ENCODE results near the gene FAM20C. TPM values are rescaled to one million over a fixed set of nuclear protein-coding genes. Genes with fewer than 3 reads are reported as not detected.

FAM20C gene
- total RNA-seq, 1 experiment from 2014 or later: 87.9 TPM

DNA sequence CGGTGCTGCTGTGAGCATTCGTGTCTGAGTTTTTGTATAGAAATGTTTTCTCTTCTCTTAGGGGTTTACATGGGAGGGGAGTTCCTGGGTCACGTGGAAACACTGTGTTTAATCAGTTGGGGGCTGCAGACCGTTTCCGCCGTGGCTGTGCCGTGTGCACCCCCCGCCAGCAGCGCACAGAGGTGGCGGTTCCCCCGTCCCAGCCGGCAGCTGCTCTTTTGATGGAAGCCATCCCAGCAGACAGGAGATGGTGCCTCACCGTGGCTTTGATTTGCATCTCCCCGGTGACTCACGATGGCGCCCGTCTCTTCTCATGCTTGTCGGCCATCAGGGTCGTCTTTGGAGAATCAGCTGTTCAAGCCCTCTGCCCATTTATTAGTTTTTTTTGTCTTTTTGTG is 62.7 kb downstream of the FAM20C start:
- ATAC-seq: no peak
- Histone ChIP-seq H2AFZ (ENCODE audit: low read length) (no peak overlapping the region), H3K27ac (ENCODE audit: low read length) (no peak overlapping the region), H3K9me2 (replicated peaks; ENCODE audit: low read length) (no peaks in the 10 kb centered on the region), H4K20me1 (ENCODE audit: low read length) (no peaks in the 10 kb centered on the region), H3K9me3 (ENCODE audit: low read length) (no peaks in the 10 kb centered on the region), H3K4me3 (ENCODE audit: low read length) (no peak overlapping the region), H3F3A (ENCODE audit: low read length, unreplicated experiment) (no peaks in the 10 kb centered on the region), H3K9ac (ENCODE audit: low read length) (no peak overlapping the region), H3K79me2 (ENCODE audit: low read length) (no peaks in the 10 kb centered on the region), H3K27me3 (ENCODE audit: low read length) (no peaks in the 10 kb centered on the region), H3K4me2 (ENCODE audit: low read length) (no peak overlapping the region), H3K36me3 (ENCODE audit: low read depth, low read length) (peaks cover 19% of the 10 kb centered on the region), H3K4me1 (ENCODE audit: insufficient read depth, low read length) (no peaks in the 10 kb centered on the region)
- ChIA-PET POLR2A (ENCODE audit: unreplicated experiment) (no interaction called here), CTCF (no interaction called here)
- BruUV-seq (replicated peaks): no TSS peak
- DNase-seq: no peak
- intact Hi-C loops (cut with micrococcal nuclease): no loop called here
- no peak for TF ChIP-seq EZH2 (IDR thresholded peaks at IDR 0.05; ENCODE audit: low read length, unreplicated experiment)
- TF ChIP-seq, protein P1, sequence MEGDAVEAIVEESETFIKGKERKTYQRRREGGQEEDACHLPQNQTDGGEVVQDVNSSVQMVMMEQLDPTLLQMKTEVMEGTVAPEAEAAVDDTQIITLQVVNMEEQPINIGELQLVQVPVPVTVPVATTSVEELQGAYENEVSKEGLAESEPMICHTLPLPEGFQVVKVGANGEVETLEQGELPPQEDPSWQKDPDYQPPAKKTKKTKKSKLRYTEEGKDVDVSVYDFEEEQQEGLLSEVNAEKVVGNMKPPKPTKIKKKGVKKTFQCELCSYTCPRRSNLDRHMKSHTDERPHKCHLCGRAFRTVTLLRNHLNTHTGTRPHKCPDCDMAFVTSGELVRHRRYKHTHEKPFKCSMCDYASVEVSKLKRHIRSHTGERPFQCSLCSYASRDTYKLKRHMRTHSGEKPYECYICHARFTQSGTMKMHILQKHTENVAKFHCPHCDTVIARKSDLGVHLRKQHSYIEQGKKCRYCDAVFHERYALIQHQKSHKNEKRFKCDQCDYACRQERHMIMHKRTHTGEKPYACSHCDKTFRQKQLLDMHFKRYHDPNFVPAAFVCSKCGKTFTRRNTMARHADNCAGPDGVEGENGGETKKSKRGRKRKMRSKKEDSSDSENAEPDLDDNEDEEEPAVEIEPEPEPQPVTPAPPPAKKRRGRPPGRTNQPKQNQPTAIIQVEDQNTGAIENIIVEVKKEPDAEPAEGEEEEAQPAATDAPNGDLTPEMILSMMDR (conservative IDR thresholded peaks at IDR 0.05; ENCODE audit: low read depth, low read length): no peak
- no peak for TF ChIP-seq EZH2phosphoT487 (IDR thresholded peaks at IDR 0.05; ENCODE audit: borderline replicate concordance, low read length)

DNA sequence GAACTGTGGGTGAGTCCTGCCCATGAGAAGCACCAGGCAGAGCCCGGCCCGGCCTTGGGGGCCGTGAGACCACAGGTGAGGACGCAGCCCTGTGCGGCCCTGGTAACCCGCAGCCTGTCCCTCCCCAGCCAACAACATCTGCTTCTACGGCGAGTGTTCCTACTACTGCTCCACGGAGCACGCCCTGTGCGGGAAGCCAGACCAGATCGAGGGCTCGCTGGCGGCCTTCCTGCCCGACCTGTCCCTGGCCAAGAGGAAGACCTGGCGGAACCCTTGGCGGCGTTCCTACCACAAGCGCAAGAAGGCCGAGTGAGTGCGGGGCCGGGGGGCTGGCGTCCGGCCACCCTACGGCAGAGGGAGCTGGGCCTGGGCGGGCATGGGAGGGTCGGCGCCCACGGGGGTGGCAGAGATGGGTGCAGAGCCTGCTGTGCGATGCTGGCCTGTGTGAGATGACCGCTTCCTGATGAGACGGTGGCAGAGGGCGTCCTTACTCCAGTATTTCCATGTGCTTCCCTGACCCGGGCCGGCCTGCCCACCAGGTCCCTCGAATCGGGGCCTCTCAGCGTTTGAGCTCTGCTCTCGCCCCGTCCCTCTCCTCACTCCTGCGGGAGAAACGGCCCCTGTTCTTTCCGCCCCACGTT is 63.5 kb downstream of the FAM20C start:
- no peaks in the 10 kb centered on the region for H3K27me3 ChIP-seq (ENCODE audit: low read length)
- TF ChIP-seq EZH2 (IDR thresholded peaks at IDR 0.05; ENCODE audit: low read length, unreplicated experiment): no peak
- no peak for TF ChIP-seq EZH2phosphoT487 (IDR thresholded peaks at IDR 0.05; ENCODE audit: borderline replicate concordance, low read length)
- TF ChIP-seq, protein P1 (conservative IDR thresholded peaks at IDR 0.05; ENCODE audit: low read depth, low read length): no peak
- intact Hi-C loops (cut with micrococcal nuclease): no loop called here
- H3K4me1 ChIP-seq (ENCODE audit: insufficient read depth, low read length): no peaks in the 10 kb centered on the region
- no peak for DNase-seq
- no peaks in the 10 kb centered on the region for H3K9me3 ChIP-seq (ENCODE audit: low read length)
- no peak overlapping the region for H3K9ac ChIP-seq (ENCODE audit: low read length)
- no peak overlapping the region for H3K4me2 ChIP-seq (ENCODE audit: low read length)
- no peaks in the 10 kb centered on the region for H3K79me2 ChIP-seq (ENCODE audit: low read length)
- H3K4me3 ChIP-seq (ENCODE audit: low read length): no peak overlapping the region
- no peak overlapping the region for H3K27ac ChIP-seq (ENCODE audit: low read length)
- H3K36me3 ChIP-seq (ENCODE audit: low read depth, low read length): peaks cover 26% of the 10 kb centered on the region
- POLR2A ChIA-PET (ENCODE audit: unreplicated experiment): no interaction called here
- BruUV-seq (replicated peaks): no TSS peak
- H3F3A ChIP-seq (ENCODE audit: low read length, unreplicated experiment): no peaks in the 10 kb centered on the region
- ATAC-seq: no peak
- no peaks in the 10 kb centered on the region for H3K9me2 ChIP-seq (replicated peaks; ENCODE audit: low read length)
- no peak overlapping the region for H2AFZ ChIP-seq (ENCODE audit: low read length)
- no peaks in the 10 kb centered on the region for H4K20me1 ChIP-seq (ENCODE audit: low read length)
- CTCF ChIA-PET: no interaction called here

DNA sequence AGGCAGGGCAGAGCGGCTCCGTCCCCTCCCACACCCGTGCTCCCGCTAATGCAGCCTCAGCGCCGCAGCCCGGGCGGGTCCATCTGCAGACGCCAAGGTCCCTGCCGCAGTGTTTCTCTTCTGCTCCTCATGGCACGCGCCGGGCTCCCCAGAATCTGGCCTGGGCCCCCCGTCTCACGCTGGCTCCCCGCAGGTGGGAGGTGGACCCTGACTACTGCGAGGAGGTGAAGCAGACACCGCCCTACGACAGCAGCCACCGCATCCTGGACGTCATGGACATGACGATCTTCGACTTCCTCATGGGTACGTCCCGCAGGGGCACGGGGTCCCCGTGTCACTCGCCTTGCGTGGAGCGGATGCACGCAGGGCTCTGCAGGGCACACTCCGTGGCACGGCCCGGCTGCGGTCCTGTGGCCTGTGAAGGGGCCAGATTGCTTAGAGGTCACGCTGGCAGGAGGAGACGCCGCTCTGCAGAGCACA is 64.1 kb downstream of the FAM20C start:
- TF ChIP-seq, protein P1 (conservative IDR thresholded peaks at IDR 0.05; ENCODE audit: low read depth, low read length): no peak
- TF ChIP-seq EZH2 (IDR thresholded peaks at IDR 0.05; ENCODE audit: low read length, unreplicated experiment) (no peak), EZH2phosphoT487 (IDR thresholded peaks at IDR 0.05; ENCODE audit: borderline replicate concordance, low read length) (no peak)
- Histone ChIP-seq H3K27ac (ENCODE audit: low read length) (no peak overlapping the region), H3K27me3 (ENCODE audit: low read length) (no peaks in the 10 kb centered on the region), H2AFZ (ENCODE audit: low read length) (no peak overlapping the region), H3K9me3 (ENCODE audit: low read length) (no peaks in the 10 kb centered on the region), H3K4me2 (ENCODE audit: low read length) (no peak overlapping the region), H3K36me3 (ENCODE audit: low read depth, low read length) (peaks cover 26% of the 10 kb centered on the region), H3K4me1 (ENCODE audit: insufficient read depth, low read length) (no peaks in the 10 kb centered on the region), H3K4me3 (ENCODE audit: low read length) (no peak overlapping the region), H3F3A (ENCODE audit: low read length, unreplicated experiment) (no peaks in the 10 kb centered on the region), H3K9me2 (replicated peaks; ENCODE audit: low read length) (no peaks in the 10 kb centered on the region), H3K9ac (ENCODE audit: low read length) (no peak overlapping the region), H4K20me1 (ENCODE audit: low read length) (no peaks in the 10 kb centered on the region), H3K79me2 (ENCODE audit: low read length) (no peaks in the 10 kb centered on the region)
- intact Hi-C loops (cut with micrococcal nuclease): no loop called here
- BruUV-seq (replicated peaks): no TSS peak
- CTCF ChIA-PET: no interaction called here
- DNase-seq: no peak
- ATAC-seq: no peak
- POLR2A ChIA-PET (ENCODE audit: unreplicated experiment): no interaction called here

Measured in PC-3 (cell line).